Heart left ventricle (tissue), 13 donors: ENCODE measurements around the gene BARX1.

Source experiments
- POLR2A ChIP-seq, 2 donors: fragments of 450-650 bp; IDR thresholded peaks; one replicate each; pipeline ENCODE4 v1.6.1; 2017; ENCODE audit warnings: antibody characterized with exemption in 2 of 2, mild to moderate bottlenecking in 2 of 2, moderate library complexity in 2 of 2
- TF ChIP-seq, protein P1 (sequence below), 12 donors: fragments of 200-600 bp; sonication (generic) in 4 of 12; IDR thresholded peaks; one replicate each; pipeline versions ENCODE4 v1.5.0 to v1.8.0; 2018 to 2022; ENCODE audit warnings: antibody characterized with exemption in 12 of 12, mild to moderate bottlenecking in 5 of 12
- donor health status: ischemic (EF 13 %, LVEDD 7.1; RV severe dilation, severe dysfunction).
- donor health status: DM: no; HTN: yes; CAD: no.
- donor health status: DM: no; HTN: no; CAD: no.
- donor health status: ischemic (EF 25% LVEDD 6.9; RV normal size, moderate dysfunction).
- donor health status: ischemic (EF 25% LVEDD 5.7; RV mildly dilated, moderate dysfunction).
- donor health status: ischemic (EF 35%, LVEDD 5.7; RV mildly dilated, moderate dysfunction).
- donor health status: nonischemic (EF 11% LVEDD 7.7; RV severe dilation, severe dysfunction).
- donor health status: DM: yes; HTN: yes; CAD: no.
- donor health status: PGD.
- donor health status: ischemic (EF 29% LVEDD 5.4; RV normal size, mild dysfunction).
- donor health status: nonischemic (EF 23%, LVEDD 6.1; RV moderate dilation, normal function).

DNA sequence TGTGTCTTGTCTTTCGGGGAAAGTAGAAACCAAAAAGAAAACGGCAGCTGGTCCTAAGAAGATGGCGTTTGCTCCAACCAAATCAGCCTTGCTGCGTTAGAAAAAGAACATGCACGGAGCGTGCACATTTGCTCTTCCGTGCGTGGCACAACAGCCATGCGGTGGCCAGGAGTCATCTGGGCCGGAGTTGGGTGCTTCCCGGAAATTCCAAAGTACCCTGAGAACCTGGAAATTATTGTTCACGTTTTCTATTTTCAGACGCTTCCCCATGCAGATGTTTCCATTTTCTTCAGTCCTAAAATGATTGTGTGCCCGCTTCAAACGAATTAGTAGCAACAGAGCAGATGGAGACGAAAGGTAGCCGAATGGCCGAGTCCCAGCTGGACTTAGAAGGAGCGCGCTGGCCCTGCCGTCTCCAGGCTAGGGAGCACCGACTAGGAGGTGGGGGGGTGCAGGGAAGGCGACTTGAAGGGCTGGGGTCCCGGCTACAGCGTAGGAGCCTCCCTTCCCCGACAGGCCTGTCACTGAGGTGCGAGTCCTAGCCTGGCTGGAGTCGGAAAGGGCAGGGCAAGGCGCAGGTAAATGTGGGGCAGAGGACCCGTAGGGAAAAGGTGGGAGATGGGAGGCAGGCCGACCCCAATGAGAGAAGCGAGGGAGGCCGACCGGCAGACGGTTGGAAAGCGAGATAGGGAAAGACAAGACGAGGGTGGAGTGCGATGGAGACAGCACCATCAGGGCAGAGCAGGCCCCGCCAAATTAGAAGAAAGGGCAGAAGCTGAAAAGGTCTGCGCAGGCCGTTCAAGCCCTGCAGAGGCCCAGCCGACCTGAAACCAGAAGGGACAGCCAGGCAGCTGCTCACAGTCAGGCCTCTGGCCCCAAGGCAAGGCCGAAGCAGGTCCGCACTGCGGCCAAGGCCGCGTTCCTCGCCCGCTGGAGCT, 1.4 kb downstream of the BARX1 start:
- TF ChIP-seq, protein P1, sequence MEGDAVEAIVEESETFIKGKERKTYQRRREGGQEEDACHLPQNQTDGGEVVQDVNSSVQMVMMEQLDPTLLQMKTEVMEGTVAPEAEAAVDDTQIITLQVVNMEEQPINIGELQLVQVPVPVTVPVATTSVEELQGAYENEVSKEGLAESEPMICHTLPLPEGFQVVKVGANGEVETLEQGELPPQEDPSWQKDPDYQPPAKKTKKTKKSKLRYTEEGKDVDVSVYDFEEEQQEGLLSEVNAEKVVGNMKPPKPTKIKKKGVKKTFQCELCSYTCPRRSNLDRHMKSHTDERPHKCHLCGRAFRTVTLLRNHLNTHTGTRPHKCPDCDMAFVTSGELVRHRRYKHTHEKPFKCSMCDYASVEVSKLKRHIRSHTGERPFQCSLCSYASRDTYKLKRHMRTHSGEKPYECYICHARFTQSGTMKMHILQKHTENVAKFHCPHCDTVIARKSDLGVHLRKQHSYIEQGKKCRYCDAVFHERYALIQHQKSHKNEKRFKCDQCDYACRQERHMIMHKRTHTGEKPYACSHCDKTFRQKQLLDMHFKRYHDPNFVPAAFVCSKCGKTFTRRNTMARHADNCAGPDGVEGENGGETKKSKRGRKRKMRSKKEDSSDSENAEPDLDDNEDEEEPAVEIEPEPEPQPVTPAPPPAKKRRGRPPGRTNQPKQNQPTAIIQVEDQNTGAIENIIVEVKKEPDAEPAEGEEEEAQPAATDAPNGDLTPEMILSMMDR (IDR thresholded peaks at IDR 0.05) = no peak
- TF ChIP-seq POLR2A (IDR thresholded peaks at IDR 0.05) = no peak
